Lung (tissue), 12 donors: ENCODE measurements around the gene ZNF888. TPM values are rescaled to one million over a fixed set of nuclear protein-coding genes. Genes with fewer than 3 reads are reported as not detected.

Source experiments
- ATAC-seq: fragments of 200-7000 bp; cut with Tn5 transposase; one replicate; pipeline ENCODE4 v1.9.1; 2020; ENCODE audit warnings: moderate number of reproducible peaks; ENCODE audit not compliant: insufficient read depth, low FRiP score
- DNase-seq, 3 donors: peaks; one replicate each; pipeline ENCODE4 v3.0.0-alpha.2; 2013 to 2017
- H3K27ac ChIP-seq, 2 donors: one replicate each; pipeline ENCODE4 v1.5.1; 2013; ENCODE audit warnings: mild to moderate bottlenecking in 2 of 2, moderate library complexity in 2 of 2, control low read depth in 1 of 2, inconsistent platforms in 1 of 2, low read depth in 1 of 2, low read length in 1 of 2
- H3K27me3 ChIP-seq, 3 donors: one replicate each; pipeline ENCODE4 v1.5.1; 2013; ENCODE audit warnings: low read length in 2 of 3; ENCODE audit not compliant: control insufficient read depth in 3 of 3, insufficient read depth in 3 of 3
- H3K36me3 ChIP-seq, 4 donors: one replicate each; pipeline ENCODE4 v1.5.1; 2013; ENCODE audit warnings: low read length in 4 of 4, mild to moderate bottlenecking in 1 of 4, moderate library complexity in 1 of 4; ENCODE audit not compliant: control insufficient read depth in 4 of 4, insufficient read depth in 4 of 4
- H3K4me1 ChIP-seq, 5 donors: one replicate each; pipeline ENCODE4 v1.5.1; 2013; ENCODE audit warnings: low read length in 5 of 5, mild to moderate bottlenecking in 2 of 5, moderate library complexity in 1 of 5; ENCODE audit not compliant: control insufficient read depth in 5 of 5, insufficient read depth in 5 of 5
- H3K4me3 ChIP-seq: one replicate; pipeline ENCODE4 v1.5.1; 2013; ENCODE audit warnings: mild to moderate bottlenecking, control low read depth, moderate library complexity
- H3K9ac ChIP-seq, 2 donors: one replicate each; pipeline ENCODE4 v1.5.1; 2013; ENCODE audit warnings: low read length in 2 of 2, control low read depth in 1 of 2; ENCODE audit not compliant: insufficient read depth in 1 of 2
- H3K9me3 ChIP-seq, 4 donors: one replicate each; pipeline ENCODE4 v1.5.1; 2013; ENCODE audit warnings: low read length in 3 of 4, mild to moderate bottlenecking in 1 of 4, moderate library complexity in 1 of 4; ENCODE audit not compliant: control insufficient read depth in 4 of 4, insufficient read depth in 3 of 4
- WGBS, 2 donors: extraction: QIAGEN DNeasy Blood & Tissue Kit; methylation state at CpG; one replicate each; pipeline ENCODE4 v1.1.7; 2013; 5-methylcytosine and 5-hydroxymethylcytosine counted together
- polyA plus RNA-seq, 2 donors: library from polyadenylated mRNA; stranded (reverse); fragments of 200-250 nt; gene quantifications; one replicate each; pipeline ENCODE4 v1.2.1, GENCODE V29; 2013
- total RNA-seq, 2 donors: library from RNA; depleted of rRNA in 1 of 2; stranded (reverse); fragments of >200 nt in 1 of 2; gene quantifications; one replicate each; pipeline ENCODE4 v1.2.1, GENCODE V29; 2014 to 2021
- TF ChIP-seq, protein P1 (sequence below): IDR thresholded peaks from 2 replicates; pipeline ENCODE4 v1.5.1; 2012; ENCODE audit warnings: mild to moderate bottlenecking; ENCODE audit errors: control extremely low read depth, extremely low read depth
- donor health status: control.
- donor health status: control.
- donor health status: Bipolar disorder and iron deficiency.
- donor health status: healthy.
- donor health status: DM: yes; HTN: yes; CAD: no.

ZNF888 gene
- total and polyA plus RNA-seq, 4 donors: 2.2 to 18.9 (median 5.7) TPM

GRCh38 chr19:52957591-52957990 lies 34.4 kb upstream of the ZNF888 start:
- Histone ChIP-seq H3K4me3 (no peak overlapping the region), H3K36me3 (peaks cover 18 to 38% (median 26%) of the 10 kb centered on the region in 4 donors), H3K27ac (no peak overlapping the region), H3K9ac (no peak overlapping the region), H3K4me1 (peaks cover 0 to 11% (median 6%) of the 10 kb centered on the region in 5 donors), H3K27me3 (no peaks in the 10 kb centered on the region), H3K9me3 (peaks cover 0 to 52% (median 6%) of the 10 kb centered on the region in 4 donors)
- TF ChIP-seq, protein P1, sequence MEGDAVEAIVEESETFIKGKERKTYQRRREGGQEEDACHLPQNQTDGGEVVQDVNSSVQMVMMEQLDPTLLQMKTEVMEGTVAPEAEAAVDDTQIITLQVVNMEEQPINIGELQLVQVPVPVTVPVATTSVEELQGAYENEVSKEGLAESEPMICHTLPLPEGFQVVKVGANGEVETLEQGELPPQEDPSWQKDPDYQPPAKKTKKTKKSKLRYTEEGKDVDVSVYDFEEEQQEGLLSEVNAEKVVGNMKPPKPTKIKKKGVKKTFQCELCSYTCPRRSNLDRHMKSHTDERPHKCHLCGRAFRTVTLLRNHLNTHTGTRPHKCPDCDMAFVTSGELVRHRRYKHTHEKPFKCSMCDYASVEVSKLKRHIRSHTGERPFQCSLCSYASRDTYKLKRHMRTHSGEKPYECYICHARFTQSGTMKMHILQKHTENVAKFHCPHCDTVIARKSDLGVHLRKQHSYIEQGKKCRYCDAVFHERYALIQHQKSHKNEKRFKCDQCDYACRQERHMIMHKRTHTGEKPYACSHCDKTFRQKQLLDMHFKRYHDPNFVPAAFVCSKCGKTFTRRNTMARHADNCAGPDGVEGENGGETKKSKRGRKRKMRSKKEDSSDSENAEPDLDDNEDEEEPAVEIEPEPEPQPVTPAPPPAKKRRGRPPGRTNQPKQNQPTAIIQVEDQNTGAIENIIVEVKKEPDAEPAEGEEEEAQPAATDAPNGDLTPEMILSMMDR: no peak
- no peak for DNase-seq
- WGBS, 2 donors: 87 to 98% methylated on average over 8 of the region's 8 CpGs
- no peak for ATAC-seq

DNA sequence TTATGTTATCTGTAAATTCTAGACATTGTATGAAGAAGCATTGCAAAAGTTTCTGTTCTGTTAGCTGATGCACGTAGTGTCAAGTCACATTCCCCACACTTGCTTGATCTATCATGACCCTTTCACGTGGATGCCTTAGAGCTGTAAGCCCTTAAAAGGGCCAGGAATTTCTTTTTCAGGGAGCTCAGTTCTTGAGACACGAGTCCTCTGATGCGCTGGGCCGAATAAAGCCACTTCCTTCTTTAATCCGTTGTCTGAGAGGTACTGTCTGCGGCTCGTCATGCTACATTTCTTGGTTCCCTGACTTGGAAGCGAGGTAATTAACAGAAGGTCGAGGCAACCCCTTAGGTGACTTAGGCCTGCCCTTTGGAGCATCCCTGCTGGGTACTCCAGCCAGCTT lies 33.7 kb upstream of the ZNF888 start:
- H3K36me3 ChIP-seq: peaks cover 25 to 45% (median 33%) of the 10 kb centered on the region in 4 donors

GRCh38 chr19:52949422-52949821 lies 26.2 kb upstream of the ZNF888 start:
- H3K4me1 ChIP-seq: no peaks in the 10 kb centered on the region
- 0 to 98% methylated on average over 1 of the region's 1 CpG for WGBS, 2 donors
- peaks cover 9 to 39% (median 24%) of the 10 kb centered on the region in 4 donors for H3K9me3 ChIP-seq
- DNase-seq (no peak), ATAC-seq (no peak)
- peaks cover 22 to 46% (median 39%) of the 10 kb centered on the region in 4 donors for H3K36me3 ChIP-seq
- no peak overlapping the region for H3K9ac ChIP-seq
- no peaks in the 10 kb centered on the region for H3K27me3 ChIP-seq
- no peak overlapping the region for H3K4me3 ChIP-seq
- TF ChIP-seq, protein P1: no peak
- H3K27ac ChIP-seq: no peak overlapping the region

More for the DNA sequence above, 33.7 kb upstream of the ZNF888 start:
- Histone ChIP-seq H3K4me1 (peaks cover 0 to 7% (median 6%) of the 10 kb centered on the region in 5 donors), H3K9me3 (peaks cover 0 to 57% (median 9%) of the 10 kb centered on the region in 4 donors), H3K4me3 (no peak overlapping the region), H3K27ac (no peak overlapping the region), H3K27me3 (no peaks in the 10 kb centered on the region), H3K9ac (no peak overlapping the region)
- ATAC-seq (no peak), DNase-seq (no peak)
- TF ChIP-seq, protein P1: no peak
- whole genome bisulfite sequencing, 2 donors: 96 to 98% methylated on average over 10 of the region's 10 CpGs
